SK-N-MC (cell line): Measurements from ENCODE around the gene IL32.
A peak's percentile ranks its signal among the peaks of the same experiment; 100 is the strongest.

ENCODE experiments used
- DNase-seq: peaks from one replicate; pipeline ENCODE4 v3.0.0-alpha.2; 2011; ENCODE audit warnings: low read depth, low spot score
- H3K27ac ChIP-seq: fragments of 200-600 bp; sonication (generic); 2 replicates; pipeline ENCODE4 v1.5.1; 2016; ENCODE audit warnings: mixed run types
- H3K36me3 ChIP-seq: fragments of 200-600 bp; sonication (generic); 2 replicates; pipeline ENCODE4 v1.6.1; 2017; ENCODE audit warnings: antibody characterized with exemption, low read length, mixed read lengths; ENCODE audit not compliant: insufficient read depth
- H3K4me3 ChIP-seq: fragments of 200-600 bp; sonication (generic); 2 replicates; pipeline ENCODE4 v1.5.1; 2016
- H3K9ac ChIP-seq: fragments of 200-600 bp; sonication (generic); 2 replicates; pipeline ENCODE4 v1.8.0; 2017; ENCODE audit warnings: mixed run types, mixed read lengths; ENCODE audit not compliant: insufficient read length
- H3K9me3 ChIP-seq: fragments of 200-600 bp; sonication (generic); 2 replicates; pipeline ENCODE4 v1.6.1; 2017; ENCODE audit warnings: low read depth, mild to moderate bottlenecking, antibody characterized with exemption, low read length, moderate library complexity, mixed read lengths
- EZH2 ChIP-seq: fragments of 200-600 bp; sonication (generic); IDR thresholded peaks from one replicate; pipeline ENCODE4 v1.6.1; 2017; ENCODE audit warnings: antibody characterized with exemption
- FOXP2 ChIP-seq: optimal IDR thresholded peaks from 2 replicates; pipeline ENCODE3; 2011; ENCODE audit warnings: mild to moderate bottlenecking, moderate library complexity; ENCODE audit not compliant: insufficient read depth; ENCODE audit errors: extremely low read length, control extremely low read depth
- POLR2AphosphoS5 ChIP-seq: IDR thresholded peaks from 2 replicates; pipeline ENCODE4 v1.6.1; 2012; ENCODE audit warnings: mild to moderate bottlenecking, low read depth, low read length, borderline replicate concordance

IL32 gene

DNA sequence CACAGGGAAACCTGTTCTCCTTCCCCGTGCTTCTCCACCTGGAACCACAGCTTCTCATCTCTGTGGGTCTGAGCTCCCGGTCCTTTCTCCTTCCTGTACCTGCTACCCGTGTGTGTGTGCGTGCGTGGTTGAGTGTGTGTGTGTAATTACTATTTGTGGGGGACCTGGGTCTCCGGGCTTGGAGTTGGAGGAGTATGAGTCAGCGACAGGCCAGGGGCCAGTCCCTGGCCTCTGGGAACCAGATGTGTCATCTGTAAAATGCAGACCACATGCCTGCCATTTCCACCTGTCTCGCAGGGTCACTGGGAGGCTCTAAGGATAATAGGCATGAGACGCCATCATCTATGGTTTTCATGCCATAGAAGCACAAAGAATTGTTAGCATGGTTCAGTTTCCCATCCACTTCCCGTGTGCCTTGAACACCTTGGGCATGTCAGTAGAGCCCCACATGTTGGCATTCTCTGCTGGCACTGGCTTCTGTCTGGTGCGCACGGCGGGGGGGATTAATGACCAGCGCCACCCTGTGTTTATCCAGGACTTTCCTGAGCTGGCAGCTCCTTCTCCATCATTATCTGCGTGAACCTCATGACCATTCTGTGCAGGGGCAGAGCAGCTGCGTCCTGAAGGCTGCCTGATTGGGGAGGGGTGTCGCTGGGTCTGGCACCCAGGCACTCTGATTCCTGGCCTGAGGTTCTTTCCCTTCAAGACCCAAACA is 48.5 kb downstream of the IL32 start:
- H3K27ac ChIP-seq: no peak overlapping the region
- H3K9me3 ChIP-seq: no peaks in the 10 kb centered on the region
- H3K9ac ChIP-seq: peak overlapping the region; percentile 89
- DNase-seq: no peak
- H3K36me3 ChIP-seq: no peaks in the 10 kb centered on the region; the same call in 1 of the 2 replicates
- TF ChIP-seq POLR2AphosphoS5 (no peak), EZH2 (no peak), FOXP2 (no peak)
- peak overlapping the region; percentile 92 for H3K4me3 ChIP-seq

GRCh38 chr16:3115003-3115402 is 49.6 kb downstream of the IL32 start:
- Histone ChIP-seq H3K36me3 (no peaks in the 10 kb centered on the region; the same call in 1 of the 2 replicates), H3K9me3 (no peaks in the 10 kb centered on the region), H3K9ac (no peak overlapping the region), H3K4me3 (no peak overlapping the region), H3K27ac (no peak overlapping the region)
- no peak for TF ChIP-seq POLR2AphosphoS5
- no peak for TF ChIP-seq EZH2
- no peak for TF ChIP-seq FOXP2
- DNase-seq: no peak

DNA sequence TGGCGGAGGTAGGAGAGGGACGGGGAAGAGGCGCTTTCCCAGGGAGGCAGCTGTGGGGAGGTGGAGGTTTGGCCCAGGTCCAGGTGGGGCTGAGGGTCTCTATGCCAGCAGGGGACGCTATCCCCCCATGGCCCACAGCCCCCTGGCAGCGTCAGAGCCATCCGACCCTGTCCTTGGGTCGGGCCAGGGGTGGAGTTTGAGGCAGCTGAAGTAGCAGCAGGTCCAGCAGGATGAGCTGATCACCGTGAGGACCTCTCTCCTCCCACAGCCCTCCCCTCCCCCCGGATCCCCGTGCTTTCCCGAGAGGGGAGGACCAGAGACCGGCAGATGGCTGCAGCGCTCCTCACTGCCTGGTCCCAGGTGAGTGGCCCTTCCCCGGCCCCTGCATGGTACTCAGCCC is 50.1 kb downstream of the IL32 start:
- Histone ChIP-seq H3K4me3 (no peak overlapping the region), H3K36me3 (no peaks in the 10 kb centered on the region; the same call in 1 of the 2 replicates), H3K27ac (no peak overlapping the region), H3K9ac (no peak overlapping the region), H3K9me3 (no peaks in the 10 kb centered on the region)
- DNase-seq: no peak
- TF ChIP-seq EZH2: no peak
- no peak for TF ChIP-seq FOXP2
- no peak for TF ChIP-seq POLR2AphosphoS5

GRCh38 chr16:3118204-3118790 is 52.9 kb downstream of the IL32 start:
- H3K9ac ChIP-seq: no peak overlapping the region
- no peaks in the 10 kb centered on the region; the same call in 1 of the 2 replicates for H3K36me3 ChIP-seq
- no peak overlapping the region for H3K4me3 ChIP-seq
- no peak for DNase-seq
- no peak for TF ChIP-seq EZH2
- no peak for TF ChIP-seq POLR2AphosphoS5
- TF ChIP-seq FOXP2: no peak
- H3K9me3 ChIP-seq: no peaks in the 10 kb centered on the region
- no peak overlapping the region for H3K27ac ChIP-seq

DNA sequence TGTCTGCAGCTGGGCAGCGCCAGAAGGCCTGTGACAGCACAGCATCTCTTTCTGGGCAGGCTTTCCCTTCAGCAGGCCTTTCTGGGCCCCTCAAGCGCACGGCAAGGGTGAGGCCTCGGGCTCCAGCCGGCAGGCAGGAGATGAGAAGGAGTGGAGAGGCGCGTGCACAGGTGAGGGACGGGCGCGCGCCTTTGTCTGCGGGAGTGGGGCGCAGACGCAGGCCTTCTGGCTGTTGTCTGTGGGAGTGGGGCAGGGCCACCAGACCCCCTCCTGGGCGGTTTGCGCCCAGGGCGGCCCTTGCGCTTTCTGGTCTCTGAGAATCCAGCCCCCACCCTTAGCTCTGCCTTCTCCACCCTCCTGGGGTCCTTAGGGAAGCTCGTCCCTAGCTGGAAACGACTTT is 53.4 kb downstream of the IL32 start:
- no peak for DNase-seq
- Histone ChIP-seq H3K27ac (no peak overlapping the region), H3K9me3 (no peaks in the 10 kb centered on the region), H3K9ac (no peak overlapping the region), H3K36me3 (no peaks in the 10 kb centered on the region; the same call in 1 of the 2 replicates), H3K4me3 (no peak overlapping the region)
- TF ChIP-seq EZH2 (no peak), FOXP2 (no peak), POLR2AphosphoS5 (no peak)
